AG10803 (cell line): ENCODE results near the gene SOX8.

ENCODE experiments used
- DNase-seq: peaks from one replicate; pipeline ENCODE4 v3.0.0; 2010; ENCODE audit warnings: low read depth
- H3K4me3 ChIP-seq: 2 replicates; pipeline ENCODE4 v1.5.1; 2011; ENCODE audit warnings: mild to moderate bottlenecking, low read length, control low read depth
- CTCF ChIP-seq: conservative IDR thresholded peaks from 2 replicates; pipeline ENCODE4 v1.5.1; 2011; ENCODE audit warnings: mild to moderate bottlenecking, low read length, control low read depth, inconsistent platforms

The SOX8 gene

GRCh38 chr16:993731-994130, 12.2 kb downstream of the SOX8 start:
- TF ChIP-seq CTCF: no peak
- DNase-seq: no peak

GRCh38 chr16:995087-995486, 13.5 kb downstream of the SOX8 start:
- no peak for TF ChIP-seq CTCF
- H3K4me3 ChIP-seq: no peak overlapping the region
- DNase-seq: peak; percentile 37

More at GRCh38 chr16:993731-994130, 12.2 kb downstream of the SOX8 start:
- no peak overlapping the region for H3K4me3 ChIP-seq

- no peak for DNase-seq
- no peak for TF ChIP-seq CTCF
- H3K4me3 ChIP-seq: no peak overlapping the region
Observed at GRCh38 chr16:995783-996182, 14.2 kb downstream of the SOX8 start.

- TF ChIP-seq CTCF: no peak
Observed at GRCh38 chr16:996681-997080, 15.1 kb downstream of the SOX8 start.

GRCh38 chr16:997440-998051, 16.0 kb downstream of the SOX8 start:
- no peak for TF ChIP-seq CTCF
- DNase-seq: peak; percentile 49
- H3K4me3 ChIP-seq: no peak overlapping the region

More at GRCh38 chr16:996681-997080, 15.1 kb downstream of the SOX8 start:
- DNase-seq: no peak
- no peak overlapping the region for H3K4me3 ChIP-seq

GRCh38 chr16:998211-998610, 16.6 kb downstream of the SOX8 start:
- no peak for TF ChIP-seq CTCF
- H3K4me3 ChIP-seq: no peak overlapping the region
- DNase-seq: no peak

GRCh38 chr16:998615-999014, 17.0 kb downstream of the SOX8 start:
- DNase-seq: no peak
- no peak overlapping the region for H3K4me3 ChIP-seq
- no peak for TF ChIP-seq CTCF
